Measurements from ENCODE around the gene TACC2. TPM values are rescaled to one million over a fixed set of nuclear protein-coding genes. Genes with fewer than 3 reads are reported as not detected.
"Not testable (repeated sequence)": the region's sequence is repeated elsewhere in the genome, so short reads cannot be mapped to it uniquely, and the experiment has no call there.

Gene TACC2, protein sequence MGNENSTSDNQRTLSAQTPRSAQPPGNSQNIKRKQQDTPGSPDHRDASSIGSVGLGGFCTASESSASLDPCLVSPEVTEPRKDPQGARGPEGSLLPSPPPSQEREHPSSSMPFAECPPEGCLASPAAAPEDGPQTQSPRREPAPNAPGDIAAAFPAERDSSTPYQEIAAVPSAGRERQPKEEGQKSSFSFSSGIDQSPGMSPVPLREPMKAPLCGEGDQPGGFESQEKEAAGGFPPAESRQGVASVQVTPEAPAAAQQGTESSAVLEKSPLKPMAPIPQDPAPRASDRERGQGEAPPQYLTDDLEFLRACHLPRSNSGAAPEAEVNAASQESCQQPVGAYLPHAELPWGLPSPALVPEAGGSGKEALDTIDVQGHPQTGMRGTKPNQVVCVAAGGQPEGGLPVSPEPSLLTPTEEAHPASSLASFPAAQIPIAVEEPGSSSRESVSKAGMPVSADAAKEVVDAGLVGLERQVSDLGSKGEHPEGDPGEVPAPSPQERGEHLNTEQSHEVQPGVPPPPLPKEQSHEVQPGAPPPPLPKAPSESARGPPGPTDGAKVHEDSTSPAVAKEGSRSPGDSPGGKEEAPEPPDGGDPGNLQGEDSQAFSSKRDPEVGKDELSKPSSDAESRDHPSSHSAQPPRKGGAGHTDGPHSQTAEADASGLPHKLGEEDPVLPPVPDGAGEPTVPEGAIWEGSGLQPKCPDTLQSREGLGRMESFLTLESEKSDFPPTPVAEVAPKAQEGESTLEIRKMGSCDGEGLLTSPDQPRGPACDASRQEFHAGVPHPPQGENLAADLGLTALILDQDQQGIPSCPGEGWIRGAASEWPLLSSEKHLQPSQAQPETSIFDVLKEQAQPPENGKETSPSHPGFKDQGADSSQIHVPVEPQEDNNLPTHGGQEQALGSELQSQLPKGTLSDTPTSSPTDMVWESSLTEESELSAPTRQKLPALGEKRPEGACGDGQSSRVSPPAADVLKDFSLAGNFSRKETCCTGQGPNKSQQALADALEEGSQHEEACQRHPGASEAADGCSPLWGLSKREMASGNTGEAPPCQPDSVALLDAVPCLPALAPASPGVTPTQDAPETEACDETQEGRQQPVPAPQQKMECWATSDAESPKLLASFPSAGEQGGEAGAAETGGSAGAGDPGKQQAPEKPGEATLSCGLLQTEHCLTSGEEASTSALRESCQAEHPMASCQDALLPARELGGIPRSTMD (N-terminal part only)
- total RNA-seq, result 49.1 TPM

DNA sequence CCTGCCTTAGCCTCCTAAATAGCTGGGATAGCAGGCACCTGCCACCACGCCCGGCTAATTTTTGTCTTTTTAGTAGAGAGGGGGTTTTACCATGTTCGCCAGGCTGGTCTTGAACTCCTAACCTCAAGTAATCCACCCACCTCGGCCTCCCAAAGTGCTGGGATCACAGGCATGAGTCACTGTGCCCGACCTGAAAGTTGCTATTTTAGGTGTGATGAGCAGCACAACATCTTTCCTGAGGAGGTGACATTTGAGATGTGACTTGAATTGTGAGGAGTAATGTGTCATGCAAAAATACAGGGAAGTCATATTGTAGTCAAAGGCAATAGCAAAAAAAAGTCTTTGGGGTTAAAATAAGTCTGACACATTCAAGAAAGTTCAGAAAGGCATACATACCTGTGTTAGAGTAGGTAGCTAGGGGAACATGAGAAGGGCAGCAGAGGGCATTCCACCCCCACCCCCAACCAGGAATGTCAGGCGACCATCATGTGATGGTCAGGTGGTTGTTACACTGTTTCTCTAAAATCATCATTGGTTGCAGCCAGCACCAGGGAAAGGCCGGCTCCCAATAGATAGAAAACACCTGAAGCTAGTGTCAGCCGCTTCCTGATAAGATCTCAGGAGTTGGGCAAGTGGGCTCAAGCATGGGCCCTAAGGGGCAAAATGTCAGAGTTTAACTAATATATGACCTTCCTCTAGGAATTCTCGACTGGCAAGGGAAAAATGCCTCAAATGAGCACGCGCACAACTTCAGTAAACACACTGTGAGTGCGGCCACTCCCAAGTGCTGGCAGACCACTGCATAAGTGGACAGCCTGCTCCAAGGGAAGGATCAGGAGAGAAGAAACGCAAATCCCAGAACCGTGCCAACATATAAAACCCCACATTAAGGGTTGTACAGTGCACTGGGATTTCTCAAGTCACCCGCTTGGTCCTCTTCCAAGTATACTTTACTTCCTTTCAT lies at the start of gene TACC2:
Gene TACC2 (plus strand): TSS at position 803 of the 964 bp plus-strand sequence. CDS start 32,819 bp downstream, outside the sequence.
- DNase-seq (ENCODE audit: low spot score) (no peak), ATAC-seq (no peak)
- intact Hi-C loops (cut with DNase I), result no loop called here

DNA sequence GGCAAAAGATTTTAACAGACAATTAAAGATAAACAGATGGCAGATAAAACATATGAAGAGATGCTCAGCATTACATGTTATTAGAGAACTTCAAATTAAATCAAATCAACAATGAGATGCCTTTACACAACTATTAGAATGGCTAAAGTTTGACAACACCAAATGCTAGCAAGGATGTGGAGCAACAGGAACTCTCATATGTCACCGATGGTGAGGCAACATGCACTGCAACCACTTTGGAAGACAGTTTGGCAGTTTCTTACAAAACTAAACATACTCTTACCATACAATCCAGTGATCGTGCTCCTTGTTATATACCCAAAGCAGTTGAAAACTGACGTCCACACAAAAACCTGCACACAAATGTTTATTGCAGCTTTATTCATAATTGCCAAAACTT lies 47.4 kb upstream of the TACC2 start:
- ATAC-seq (no peak), DNase-seq (ENCODE audit: low spot score) (no peak)
- intact Hi-C loops (cut with DNase I), result no loop called here

DNA sequence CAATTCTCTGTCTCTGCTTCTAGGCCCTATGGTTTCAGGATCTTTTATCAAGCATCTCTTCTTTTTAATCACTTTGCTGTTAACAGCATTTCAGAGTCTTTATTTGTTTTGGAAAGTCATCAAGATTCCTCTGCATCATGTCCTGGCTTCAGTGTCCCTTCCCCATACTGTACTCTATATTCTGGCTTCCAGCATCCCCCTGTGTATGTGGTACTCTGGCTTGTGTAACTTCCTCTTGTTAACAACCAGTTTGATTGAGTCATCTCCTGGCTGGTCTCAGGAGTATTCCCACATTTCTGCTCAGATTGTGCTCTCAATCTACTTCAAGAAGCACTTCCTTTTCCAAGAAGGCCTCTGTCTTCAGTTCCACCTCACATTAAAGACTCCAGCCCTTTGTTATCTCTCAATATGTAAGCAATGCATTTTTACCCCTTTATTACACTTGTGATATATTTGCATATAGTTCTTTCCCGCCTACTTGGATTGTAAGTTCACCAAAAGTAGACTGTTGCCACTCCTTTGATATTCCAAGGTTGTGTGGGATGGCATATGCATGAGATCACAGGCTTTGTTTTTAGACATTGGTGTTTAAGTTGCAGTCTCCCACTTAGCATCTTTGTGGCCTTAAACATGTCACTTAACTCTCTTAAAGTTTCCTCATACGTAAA lies 46.1 kb upstream of the TACC2 start:
- ATAC-seq (peak; percentile 85), DNase-seq (ENCODE audit: low spot score) (no peak)
- intact Hi-C loops (cut with DNase I), result no loop called here

DNA sequence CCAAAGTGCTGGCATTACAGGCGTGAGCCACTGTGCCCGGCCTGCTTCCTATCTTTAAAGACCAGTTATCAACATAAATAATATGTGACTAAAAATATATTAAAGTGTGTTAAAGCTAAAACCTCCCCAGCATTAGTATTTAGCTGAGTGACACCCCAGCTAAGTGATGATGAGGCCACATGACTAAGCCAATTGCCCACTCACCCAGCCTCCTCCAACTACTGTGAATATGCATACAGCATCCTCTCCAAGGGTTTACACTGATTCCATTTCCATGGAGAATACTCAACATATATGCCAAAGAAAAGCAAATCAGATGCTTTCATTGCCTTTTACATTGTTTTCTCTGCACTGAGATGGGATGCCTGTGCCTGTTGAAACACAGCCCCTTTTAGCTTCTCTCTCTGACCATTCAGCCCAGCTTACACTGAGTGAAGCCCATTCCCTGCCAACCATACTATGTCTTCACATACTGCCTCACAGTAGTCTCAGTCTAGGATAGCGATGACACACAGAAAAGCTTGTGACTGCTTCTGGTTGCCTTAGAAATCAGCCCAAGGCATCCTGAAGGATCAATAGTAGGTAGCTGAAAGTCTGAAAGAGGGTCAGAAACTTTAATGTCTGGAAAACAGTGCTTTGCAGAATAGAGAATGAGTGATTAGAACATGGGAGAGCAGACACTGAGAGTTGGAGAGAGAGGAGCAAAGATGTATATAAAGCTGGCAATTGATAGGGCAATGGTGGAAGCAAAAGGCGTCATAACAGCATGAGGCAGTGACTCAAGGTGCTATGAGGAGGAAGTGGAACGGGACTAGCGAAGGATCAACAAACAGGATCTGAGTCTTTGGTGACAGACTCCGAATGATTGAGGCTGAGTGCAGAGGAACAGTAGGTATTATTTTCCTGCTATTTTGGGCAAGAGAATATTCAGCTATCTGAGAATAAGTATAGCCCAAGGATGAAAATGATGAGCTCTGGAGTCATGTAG lies 41.3 kb upstream of the TACC2 start:
- intact Hi-C loops (cut with DNase I), result no loop called here
- no peak for ATAC-seq
- no peak for DNase-seq (ENCODE audit: low spot score)

DNA sequence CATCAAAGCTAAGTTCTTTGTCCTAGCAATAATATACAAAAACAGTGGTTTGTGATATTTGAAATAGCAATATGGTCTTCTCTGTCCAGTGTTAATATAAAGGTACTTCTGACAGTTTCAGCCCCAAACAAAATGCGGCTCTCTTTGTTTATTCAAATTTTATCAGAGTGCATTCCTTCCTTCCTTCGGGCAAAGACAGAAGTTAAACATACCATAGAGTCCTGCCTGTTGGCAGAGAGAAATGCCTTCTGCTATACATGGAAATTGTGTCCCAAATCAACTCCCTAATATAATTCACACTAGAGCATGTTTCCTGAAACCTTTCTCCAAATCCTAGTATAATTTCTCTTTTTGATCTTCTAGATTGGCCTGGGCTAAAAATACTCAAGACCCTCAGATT lies 39.9 kb upstream of the TACC2 start:
- no peak for ATAC-seq
- DNase-seq (ENCODE audit: low spot score), result no peak
- intact Hi-C loops (cut with DNase I), result no loop called here

DNA sequence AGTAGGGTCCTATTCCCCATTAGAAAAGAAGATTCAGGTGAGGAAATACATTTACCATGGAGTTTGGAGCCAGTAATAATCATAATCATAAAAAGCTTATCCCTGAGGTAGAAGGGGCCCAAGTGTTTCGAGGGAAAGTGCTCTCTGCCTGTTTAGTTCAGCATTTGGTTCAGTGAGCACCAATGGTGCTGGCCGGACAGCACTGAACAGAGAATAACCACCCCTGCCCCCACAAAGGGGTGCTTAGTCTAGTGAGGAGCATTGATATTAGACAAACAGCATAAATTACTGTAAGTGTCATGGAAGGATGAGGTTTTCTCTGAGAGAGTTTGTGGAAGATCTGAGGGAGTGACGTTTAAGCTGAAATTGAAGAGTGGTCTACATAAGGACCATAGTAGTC lies 39.5 kb upstream of the TACC2 start:
- intact Hi-C loops (cut with DNase I), result no loop called here
- no peak for DNase-seq (ENCODE audit: low spot score)
- no peak for ATAC-seq

DNA sequence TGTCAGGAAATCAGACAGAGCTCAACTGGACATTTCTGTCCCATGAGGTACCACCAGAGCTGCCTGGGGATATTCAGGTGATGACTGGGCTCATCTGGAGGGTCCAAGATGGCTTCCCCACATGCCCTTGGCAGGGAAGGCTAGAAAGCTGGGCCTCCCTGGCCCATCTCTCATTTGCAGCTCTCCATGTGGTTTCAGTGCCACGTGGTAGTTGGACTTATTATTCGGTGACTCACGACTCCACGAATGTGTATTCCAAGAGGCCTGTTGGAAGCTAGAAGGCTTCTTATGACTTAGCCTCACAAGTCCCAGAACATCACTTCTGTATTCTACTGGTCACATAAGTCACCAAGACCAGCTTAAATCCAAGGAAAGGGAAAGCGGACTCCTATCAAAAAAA lies 36.7 kb upstream of the TACC2 start:
- ATAC-seq (no peak), DNase-seq (ENCODE audit: low spot score) (no peak)
- intact Hi-C loops (cut with DNase I), result no loop called here

DNA sequence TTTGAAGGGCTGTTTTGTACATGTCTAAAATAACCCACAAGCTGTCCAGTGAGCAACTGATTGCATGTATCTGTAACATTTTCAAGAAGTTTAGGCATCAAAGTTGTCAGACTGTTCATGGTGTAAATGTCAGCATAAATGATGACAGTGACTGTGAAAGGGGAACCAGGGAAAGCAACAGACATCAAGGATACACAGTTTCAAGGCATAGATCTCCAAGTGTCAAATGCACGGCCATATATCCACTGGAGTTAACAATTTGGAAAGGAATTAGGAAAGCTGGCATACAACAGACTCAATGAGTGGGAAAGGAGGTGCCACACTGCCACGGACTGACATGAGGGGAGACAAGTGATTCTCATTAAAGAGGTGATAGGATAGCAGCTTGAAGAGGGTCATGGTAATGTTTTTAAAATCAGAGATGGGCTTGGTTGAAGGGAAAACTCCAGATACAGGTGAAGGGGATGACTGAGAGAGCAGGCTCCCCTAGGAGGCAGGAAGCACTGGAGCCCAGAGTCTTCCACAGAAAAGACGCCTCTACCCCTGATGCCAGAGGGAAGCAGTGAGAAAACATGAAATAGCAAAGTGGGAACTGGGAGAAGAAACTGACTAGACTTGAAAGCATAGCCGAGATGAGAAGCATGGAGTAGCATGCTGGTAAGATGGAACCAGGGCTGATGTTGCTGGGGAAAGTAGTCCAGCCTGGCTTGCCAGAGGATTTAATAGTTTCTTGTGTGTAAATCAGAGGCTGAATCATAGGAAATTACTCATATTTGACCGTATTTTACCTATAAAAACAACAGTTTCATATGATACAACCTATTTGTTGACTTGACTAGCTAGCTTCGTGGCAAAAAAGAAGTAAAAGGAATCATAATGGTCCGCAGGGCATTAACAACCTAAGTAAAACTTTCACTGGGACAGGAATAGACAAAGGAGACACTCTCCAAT lies 32.6 kb upstream of the TACC2 start:
- ATAC-seq (no peak), DNase-seq (ENCODE audit: low spot score) (no peak)
- intact Hi-C loops (cut with DNase I), result no loop called here

DNA sequence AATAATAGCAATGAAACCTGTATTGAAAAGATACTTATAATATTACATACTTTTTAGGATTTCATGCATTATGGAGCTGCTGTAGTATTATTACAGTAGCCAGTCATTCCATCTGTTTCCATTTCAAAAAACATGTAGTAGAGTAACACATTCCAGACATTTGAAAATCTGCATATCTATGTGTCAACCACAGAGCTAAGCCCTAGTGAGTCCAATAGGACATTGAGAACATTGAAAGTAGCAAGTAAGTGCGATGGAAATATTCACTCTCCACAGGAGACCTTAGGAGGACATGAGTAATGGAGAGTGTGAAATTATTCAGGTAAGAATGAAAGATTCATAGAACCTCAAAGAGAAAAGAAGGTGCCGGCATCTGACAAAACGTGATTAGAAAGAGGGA lies 29.3 kb upstream of the TACC2 start:
- DNase-seq (ENCODE audit: low spot score) (no peak), ATAC-seq (no peak)
- intact Hi-C loops (cut with DNase I), result no loop called here

DNA sequence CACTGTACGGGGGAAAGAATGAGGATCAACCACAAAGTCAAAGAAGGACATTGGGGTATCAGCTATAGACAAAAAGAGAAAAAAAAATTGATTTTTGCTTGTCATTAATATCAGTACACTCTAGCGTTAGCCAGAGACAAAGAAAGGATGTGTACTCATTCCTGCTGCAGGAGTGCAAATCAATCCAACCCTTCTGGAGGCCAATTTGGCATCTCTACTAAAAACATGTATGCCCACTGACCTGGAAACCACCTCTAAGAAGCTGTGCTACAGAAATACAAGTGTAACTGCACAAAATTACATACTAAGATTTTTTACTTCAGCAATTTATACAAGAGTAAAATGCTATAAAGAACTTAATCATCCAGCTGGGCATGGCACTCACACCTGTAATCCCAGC lies 27.5 kb upstream of the TACC2 start:
- DNase-seq (ENCODE audit: low spot score) (no peak), ATAC-seq (no peak)
- intact Hi-C loops (cut with DNase I), result no loop called here

DNA sequence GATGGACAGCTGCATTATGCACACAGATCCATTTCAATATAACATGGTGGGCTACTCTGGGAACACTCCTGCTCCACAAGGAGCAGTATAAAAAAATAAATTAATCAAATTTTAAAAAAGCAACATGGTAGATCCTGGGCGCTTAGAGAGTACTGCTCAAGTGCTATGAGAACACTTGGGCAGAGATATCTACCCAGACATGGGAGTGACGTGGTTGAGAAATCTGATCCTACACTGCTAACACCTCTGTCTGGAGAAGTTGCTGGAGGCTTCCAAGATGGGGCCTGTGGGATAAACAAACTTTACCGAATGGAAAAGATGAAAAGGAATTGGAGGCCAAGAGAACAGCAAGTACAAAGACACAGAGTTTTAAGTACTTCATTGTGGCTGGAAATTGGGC lies 23.0 kb upstream of the TACC2 start:
- DNase-seq (ENCODE audit: low spot score), result no peak
- no peak for ATAC-seq
- intact Hi-C loops (cut with DNase I), result no loop called here

DNA sequence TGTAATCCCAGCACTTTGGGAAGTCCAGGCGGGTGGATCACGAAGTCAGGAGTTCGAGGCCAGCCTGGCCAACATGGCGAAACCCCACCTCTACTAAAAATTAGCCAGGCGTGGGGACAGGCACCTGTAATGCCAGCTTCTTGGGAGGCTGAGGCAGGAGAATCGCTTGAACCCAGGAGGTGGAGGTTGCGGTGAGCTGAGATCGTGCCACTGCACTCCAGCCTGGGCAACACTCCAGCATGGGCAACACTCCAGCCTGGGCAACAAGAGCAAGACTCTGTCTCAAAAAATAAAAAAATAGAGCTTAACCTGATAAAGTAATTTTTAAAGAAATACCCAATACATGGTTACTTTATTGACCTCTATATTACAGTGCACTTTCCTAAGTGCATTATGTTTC lies 19.9 kb upstream of the TACC2 start:
- DNase-seq (ENCODE audit: low spot score); intact Hi-C loops (cut with DNase I); ATAC-seq: not testable (repeated sequence)

DNA sequence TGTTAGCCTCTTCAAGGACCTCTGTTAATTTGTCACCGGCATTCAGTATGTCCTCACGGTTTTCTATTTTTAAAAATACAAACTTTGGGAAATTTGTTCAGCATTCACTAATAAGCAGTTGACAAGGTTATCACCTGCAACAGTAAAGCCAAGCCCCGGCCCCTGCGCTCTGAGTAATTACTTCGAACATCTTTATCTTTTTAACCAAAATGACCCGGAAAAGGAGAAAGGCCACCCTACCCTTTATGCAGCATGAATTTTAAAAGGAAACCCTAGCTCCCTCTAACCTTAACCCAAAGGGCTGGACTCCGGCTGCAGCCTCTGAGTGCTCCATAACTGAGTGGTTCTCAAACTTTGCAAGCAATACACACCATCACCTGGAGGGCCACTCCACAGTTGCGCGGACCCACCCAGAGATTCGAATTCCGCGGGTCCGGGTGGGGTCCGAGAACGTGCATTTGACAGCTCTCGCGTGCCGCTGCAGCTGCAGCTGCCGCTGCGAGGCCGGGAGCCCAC lies 14.9 kb upstream of the TACC2 start:
- no peak for ATAC-seq
- no peak for DNase-seq (ENCODE audit: low spot score)
- intact Hi-C loops (cut with DNase I), result no loop called here

DNA sequence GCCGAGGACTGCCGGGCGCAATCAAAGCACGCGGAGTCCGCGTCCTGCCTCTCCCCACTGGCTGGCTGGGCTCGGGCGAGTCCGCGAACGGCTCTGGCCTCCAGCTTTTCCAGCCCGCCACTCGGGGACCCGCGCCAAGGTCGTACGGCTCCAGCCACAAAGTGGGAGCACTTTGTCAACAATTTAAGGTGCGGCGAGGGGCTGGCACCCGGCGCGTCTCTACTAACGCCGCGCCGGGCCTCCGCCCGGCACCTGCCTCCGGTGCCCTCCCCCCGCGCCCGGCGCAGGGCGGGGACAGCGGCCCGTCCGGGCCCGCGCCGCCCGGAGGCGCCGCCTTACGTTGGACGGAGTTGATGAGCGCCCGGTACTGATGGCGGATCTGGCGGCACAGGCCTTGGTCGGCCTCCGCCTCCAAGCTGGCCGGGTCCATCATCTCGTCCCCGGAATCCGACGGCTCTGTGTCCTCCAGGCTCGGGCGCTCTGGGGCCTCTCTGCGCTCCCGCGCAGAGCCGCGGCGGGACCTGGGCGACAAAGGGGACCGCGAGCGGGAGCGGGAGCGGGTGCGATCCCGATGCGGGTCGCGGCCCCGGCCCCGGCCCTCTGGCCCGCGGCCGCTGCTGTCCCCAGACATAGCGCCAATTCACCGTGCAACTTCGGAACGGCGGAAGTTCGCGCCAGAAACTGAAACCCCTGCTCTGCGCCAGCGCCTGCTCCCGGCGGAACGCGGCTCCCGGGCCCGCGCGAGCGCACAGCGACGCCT lies 14.2 kb upstream of the TACC2 start, which contains the start of gene NSMCE4A:
Gene NSMCE4A (minus strand): TSS at position 683 of the 760 bp plus-strand sequence. CDS start 52 bp downstream, at position 631.
- ATAC-seq (peak; percentile 86), DNase-seq (ENCODE audit: low spot score) (peak; percentile 86)
- intact Hi-C loops (cut with DNase I), result no loop called here

All from sciatic nerve (tissue), 2 donors.